ENCODE results near the gene LRRC17. TPM values are rescaled to one million over a fixed set of nuclear protein-coding genes. Genes with fewer than 3 reads are reported as not detected.

The LRRC17 gene
- total and polyA plus RNA-seq, 10 of the 15 experiments (the other 5 are each of a cell fraction or from before 2014, with no cell fraction given): 0.06 to 0.31 (median 0.10) TPM; not detected in 5

- TF ChIP-seq ZNF217 (IDR thresholded peaks at IDR 0.05): no peak
- TF ChIP-seq ZBTB11 (CRISPR knock-in tag; IDR thresholded peaks at IDR 0.05): no peak
- TF ChIP-seq USF1 (IDR thresholded peaks at IDR 0.05; ENCODE audit: borderline replicate concordance, extremely low read length, insufficient read depth, low read depth, low read length): no peak
- TF ChIP-seq BACH1 (IDR thresholded peaks at IDR 0.05; ENCODE audit: borderline replicate concordance): no peak
- no peak for TF ChIP-seq PKNOX1 (IDR thresholded peaks at IDR 0.05)
- no peak for TF ChIP-seq CREB1 (IDR thresholded peaks at IDR 0.05; ENCODE audit: low read depth)
- no peak for TF ChIP-seq ZNF687 (IDR thresholded peaks at IDR 0.05)
- no peak for TF ChIP-seq FOXK2 (IDR thresholded peaks at IDR 0.05)
These were observed 39.0 kb downstream of the LRRC17 start (continued) for GRCh38 chr7:102951839-102952238.

All from GM12878 (cell line).